ENCODE results near the gene FN3KRP. TPM values are rescaled to one million over a fixed set of nuclear protein-coding genes. Genes with fewer than 3 reads are reported as not detected.

Gene FN3KRP
- total RNA-seq, 4 donors from 2014 or later = 13.1 to 21.2 (median 18.3) TPM

GRCh38 chr17:82686366-82687324 is 29.9 kb upstream of the FN3KRP start:
- 86 to 90% methylated on average over 19 of the region's 19 CpGs for WGBS, 2 donors
- intact Hi-C loops (cut with DNase I; ENCODE audit: low total_unique reads) = no loop called here
- DNase-seq (ENCODE audit: low spot score in 2 of 2) = no peak
- H3K4me3 ChIP-seq (ENCODE audit: low read depth, poor library complexity, severe bottlenecking) = no peak overlapping the region
- TF ChIP-seq CTCF (IDR thresholded peaks at IDR 0.05) = no peak
- TF ChIP-seq POLR2A (IDR thresholded peaks at IDR 0.05) = no peak

DNA sequence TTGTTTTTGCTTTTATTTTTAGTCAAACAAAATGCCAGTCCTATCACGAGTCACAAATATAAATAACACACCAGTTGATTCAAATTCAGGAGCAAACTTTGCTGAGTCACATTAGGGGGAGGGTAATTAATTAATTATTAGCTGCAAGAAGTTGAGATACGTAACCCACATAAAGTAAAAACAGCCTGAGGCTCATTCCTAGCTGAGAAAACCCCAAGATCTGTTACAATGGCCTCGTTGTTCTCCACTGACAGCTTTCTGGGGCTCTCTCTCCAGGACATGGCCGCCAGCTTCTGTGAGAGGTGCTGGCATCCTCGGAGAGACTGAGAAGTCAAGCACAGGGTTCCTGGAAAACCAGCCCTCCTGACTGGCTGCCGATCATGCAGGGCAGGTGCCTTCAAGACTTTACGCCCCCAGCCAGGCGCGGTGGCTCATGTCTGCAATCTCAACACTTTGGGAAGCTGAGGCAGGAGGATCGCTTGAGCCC is 29.1 kb upstream of the FN3KRP start:
- no peak overlapping the region for H3K4me3 ChIP-seq (ENCODE audit: low read depth, poor library complexity, severe bottlenecking)
- TF ChIP-seq POLR2A (IDR thresholded peaks at IDR 0.05) = no peak
- TF ChIP-seq CTCF (IDR thresholded peaks at IDR 0.05) = no peak
- intact Hi-C loops (cut with DNase I; ENCODE audit: low total_unique reads) = no loop called here
- WGBS, 2 donors = 61 to 68% methylated on average over 10 of the region's 10 CpGs
- DNase-seq (ENCODE audit: low spot score in 2 of 2) = no peak

DNA sequence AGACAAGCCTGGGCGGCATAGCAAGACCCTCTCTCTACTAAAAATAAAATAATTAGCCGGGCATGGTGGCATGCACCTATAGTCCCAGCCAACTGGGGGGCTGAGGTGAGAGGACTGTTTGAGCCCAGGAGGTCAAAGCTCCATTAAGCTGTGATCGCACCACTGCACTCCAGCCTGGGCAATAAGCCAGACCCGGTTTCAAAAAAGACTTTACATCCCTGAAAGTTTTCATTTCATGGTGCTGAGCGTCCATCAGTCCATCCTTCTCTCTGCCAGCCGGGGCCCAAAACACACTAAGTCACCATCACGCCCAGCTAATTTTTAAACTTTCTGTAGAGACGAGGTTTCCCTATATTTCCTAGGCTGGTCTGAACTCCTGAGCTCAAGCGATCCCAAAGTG is 28.6 kb upstream of the FN3KRP start:
- no peak for DNase-seq (ENCODE audit: low spot score in 2 of 2)
- WGBS, 2 donors = 84 to 96% methylated on average over 9 of the region's 9 CpGs
- intact Hi-C loops (cut with DNase I; ENCODE audit: low total_unique reads) = no loop called here
- no peak for TF ChIP-seq POLR2A (IDR thresholded peaks at IDR 0.05)
- TF ChIP-seq CTCF (IDR thresholded peaks at IDR 0.05) = no peak
- H3K4me3 ChIP-seq (ENCODE audit: low read depth, poor library complexity, severe bottlenecking) = no peak overlapping the region

- WGBS, 2 donors = 82 to 91% methylated on average over 8 of the region's 8 CpGs
- no peak overlapping the region for H3K4me3 ChIP-seq (ENCODE audit: low read depth, poor library complexity, severe bottlenecking)
- TF ChIP-seq POLR2A (IDR thresholded peaks at IDR 0.05) = no peak
- no peak for TF ChIP-seq CTCF (IDR thresholded peaks at IDR 0.05)
- intact Hi-C loops (cut with DNase I; ENCODE audit: low total_unique reads) = no loop called here
- DNase-seq (ENCODE audit: low spot score in 2 of 2) = no peak
Measured at GRCh38 chr17:82689077-82689476, 27.4 kb upstream of the FN3KRP start.

- intact Hi-C loops (cut with DNase I; ENCODE audit: low total_unique reads) = no loop called here
- DNase-seq (ENCODE audit: low spot score in 2 of 2) = no peak
- TF ChIP-seq POLR2A (IDR thresholded peaks at IDR 0.05) (no peak), CTCF (IDR thresholded peaks at IDR 0.05) (no peak)
- WGBS, 2 donors = 82 to 84% methylated on average over 18 of the region's 18 CpGs
- no peak overlapping the region for H3K4me3 ChIP-seq (ENCODE audit: low read depth, poor library complexity, severe bottlenecking)
Measured at GRCh38 chr17:82690786-82691489, 25.6 kb upstream of the FN3KRP start.
